HT1080 (cell line): Measurements from ENCODE around the gene MYOC. TPM values are rescaled to one million over a fixed set of nuclear protein-coding genes. Genes with fewer than 3 reads are reported as not detected.
A peak's percentile ranks its signal among the peaks of the same experiment; 100 is the strongest.
"Not testable (repeated sequence)": the region's sequence is repeated elsewhere in the genome, so short reads cannot be mapped to it uniquely, and the experiment has no call there.

Experiments used
- DNase-seq: peaks from one replicate; pipeline ENCODE4 v3.0.0-alpha.2; 2015; ENCODE audit warnings: low read depth
- total RNA-seq: library from RNA; depleted of rRNA; stranded (reverse); fragments of >200 nt; shearing (Covaris generic); gene quantifications from 2 replicates; pipeline ENCODE4 v1.2.3, GENCODE V29; 2014

The MYOC gene
- total RNA-seq, 1 experiment from 2014 or later, result not detected

DNA sequence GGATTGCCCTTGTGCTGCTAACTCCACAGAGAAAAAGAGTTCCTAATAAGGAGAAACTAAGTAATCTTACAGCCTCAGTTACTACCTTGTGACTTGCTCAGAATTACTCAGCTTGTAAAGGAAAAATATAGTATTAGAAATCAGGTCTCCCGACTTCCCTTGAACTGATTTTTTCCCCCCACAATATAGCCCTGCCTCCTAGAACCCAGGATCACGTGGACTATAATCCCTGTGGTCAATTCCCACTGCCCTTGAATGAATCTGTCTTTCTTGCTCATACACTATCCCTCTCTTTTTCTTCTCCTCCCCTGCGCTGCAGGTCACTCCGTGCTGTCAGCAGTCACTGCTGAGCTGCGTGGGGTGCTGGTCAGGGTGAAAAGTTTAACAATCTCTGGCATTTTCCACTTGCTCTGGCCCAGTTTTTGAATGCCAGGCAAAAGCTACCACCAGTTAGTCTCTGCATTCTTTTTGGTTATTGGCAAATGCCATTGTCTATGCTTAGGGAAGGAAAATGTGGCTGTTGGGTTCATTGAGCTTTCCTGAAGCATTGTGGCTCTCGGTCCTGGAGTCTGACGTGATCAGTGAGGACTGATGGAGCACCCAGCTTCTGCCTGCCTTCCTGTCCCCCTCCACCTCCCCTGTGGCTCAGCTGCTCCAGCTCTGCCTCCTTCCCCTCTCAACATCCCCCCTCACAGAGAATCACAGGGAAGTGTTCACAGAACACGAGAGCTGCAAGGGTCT lies 1.9 kb upstream of the MYOC start:
- no peak for DNase-seq

DNA sequence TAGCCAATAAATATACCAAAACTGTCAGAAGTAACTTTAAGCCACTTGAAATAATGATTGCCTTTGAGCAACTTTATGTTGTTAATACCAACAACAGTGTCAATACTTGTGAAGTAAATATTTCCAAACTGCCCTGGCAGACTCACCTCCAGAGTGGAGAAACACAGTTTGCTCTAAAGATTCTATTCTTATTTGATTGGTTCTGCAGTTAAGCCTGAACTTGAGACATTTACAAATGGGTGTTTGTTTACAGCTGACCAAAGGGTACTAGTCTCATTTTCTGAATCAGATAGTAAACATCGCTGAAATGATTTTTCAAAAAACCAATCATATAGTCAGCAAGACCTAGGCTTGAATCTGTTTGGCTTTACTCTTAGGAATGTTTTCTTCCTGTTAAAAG lies 1.3 kb upstream of the MYOC start:
- DNase-seq, result no peak

DNA sequence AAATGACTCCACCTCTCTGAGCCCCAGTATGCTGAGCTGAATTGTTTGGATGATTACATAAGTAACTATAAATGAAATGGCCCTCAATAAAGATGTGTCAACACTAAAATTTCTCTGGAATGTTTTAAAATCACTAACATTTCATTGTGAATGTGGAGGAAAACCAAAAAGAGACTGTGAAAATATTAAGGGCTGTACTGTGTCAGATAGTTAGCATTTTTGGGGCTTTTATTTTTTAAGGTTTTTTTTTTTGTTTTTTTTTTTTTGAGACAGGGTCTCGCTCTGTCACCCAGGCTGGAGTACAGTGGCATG lies 6.3 kb downstream of the MYOC start:
- no peak for DNase-seq

DNA sequence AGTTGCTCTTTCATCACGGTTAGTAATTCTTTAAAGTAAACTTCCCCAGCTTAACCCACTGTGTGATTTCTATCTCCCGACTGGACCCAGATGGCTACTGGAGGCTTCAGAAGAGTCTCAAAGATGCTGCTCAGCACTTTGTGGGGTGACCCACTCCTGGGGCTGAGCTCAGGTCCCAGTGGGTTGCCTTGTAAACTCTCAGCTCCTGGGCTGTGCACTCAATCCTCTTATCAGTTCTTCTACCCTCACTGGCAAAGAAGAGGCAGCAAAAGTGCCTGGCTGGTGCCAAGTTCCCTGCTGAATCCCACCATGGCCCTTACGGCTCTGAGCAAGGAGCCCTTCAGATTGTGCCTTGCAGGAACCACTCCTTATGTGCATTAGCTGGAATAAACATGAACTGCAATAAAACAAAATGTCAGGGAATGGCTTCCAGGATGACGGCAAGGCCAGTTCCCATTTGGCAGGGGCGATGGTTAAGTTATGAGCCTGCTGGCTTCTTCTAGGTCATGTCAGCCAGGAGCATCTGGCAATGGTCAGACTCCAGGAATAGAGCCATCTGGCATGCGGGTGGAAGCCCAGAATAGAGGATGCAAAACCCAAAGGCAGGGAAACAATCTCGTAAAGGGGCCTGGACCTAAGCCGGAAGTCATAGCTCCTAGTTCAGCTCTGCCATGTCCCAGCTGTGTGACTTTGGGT lies 6.8 kb downstream of the MYOC start:
- DNase-seq, result no peak

DNA sequence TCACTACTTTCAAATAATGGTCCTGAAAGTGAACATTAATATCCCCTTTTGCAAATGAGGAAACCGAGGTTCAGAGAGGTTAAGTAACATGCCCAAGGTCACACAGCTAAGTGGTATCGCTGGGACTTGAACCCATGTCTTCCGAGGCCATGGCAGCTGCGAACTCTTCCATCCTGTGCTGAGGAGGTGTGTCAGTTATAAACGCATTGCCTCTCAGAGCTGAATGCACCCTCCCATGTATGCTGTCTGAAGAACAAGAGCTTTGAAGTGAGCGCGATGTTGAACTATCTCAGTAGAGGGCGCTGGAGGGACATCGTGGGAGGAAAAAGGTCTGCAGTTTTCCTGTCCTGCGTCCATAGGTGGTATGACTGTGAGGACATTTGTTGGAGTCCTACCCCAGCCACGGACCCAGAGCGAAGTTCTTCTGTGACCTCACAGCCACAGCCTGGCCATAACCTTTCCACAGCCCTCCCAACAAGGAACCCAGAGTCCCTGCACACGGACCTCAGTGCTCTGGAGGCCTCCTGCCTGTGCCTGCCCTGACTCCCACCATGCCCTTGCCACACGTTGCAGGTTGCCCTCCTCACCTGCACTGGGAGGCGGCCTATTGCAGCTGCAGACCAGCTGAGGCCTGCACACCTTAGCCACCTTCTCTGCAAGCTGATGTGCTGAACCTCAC lies 7.5 kb downstream of the MYOC start:
- peak; percentile 88 for DNase-seq

DNA sequence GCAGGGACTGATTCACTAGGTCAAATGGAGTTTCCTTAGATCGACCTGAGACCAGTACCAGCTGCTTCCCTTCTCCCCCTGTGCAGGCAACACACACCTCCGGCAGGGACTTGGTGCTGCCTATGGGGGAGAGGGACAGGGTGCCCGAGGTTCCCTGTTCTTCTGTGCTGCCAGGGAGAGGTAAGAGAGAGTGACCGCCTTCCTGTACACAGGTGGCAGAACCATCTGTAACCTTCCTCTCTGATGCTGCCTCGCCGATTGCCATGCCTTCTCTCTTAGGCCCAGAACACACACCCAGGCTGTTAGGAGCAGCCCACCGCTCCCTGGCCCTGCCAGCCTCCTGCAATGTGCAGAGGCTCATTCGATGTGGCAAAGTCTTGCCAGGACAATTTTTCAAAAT lies 9.3 kb downstream of the MYOC start:
- DNase-seq, result no peak

DNA sequence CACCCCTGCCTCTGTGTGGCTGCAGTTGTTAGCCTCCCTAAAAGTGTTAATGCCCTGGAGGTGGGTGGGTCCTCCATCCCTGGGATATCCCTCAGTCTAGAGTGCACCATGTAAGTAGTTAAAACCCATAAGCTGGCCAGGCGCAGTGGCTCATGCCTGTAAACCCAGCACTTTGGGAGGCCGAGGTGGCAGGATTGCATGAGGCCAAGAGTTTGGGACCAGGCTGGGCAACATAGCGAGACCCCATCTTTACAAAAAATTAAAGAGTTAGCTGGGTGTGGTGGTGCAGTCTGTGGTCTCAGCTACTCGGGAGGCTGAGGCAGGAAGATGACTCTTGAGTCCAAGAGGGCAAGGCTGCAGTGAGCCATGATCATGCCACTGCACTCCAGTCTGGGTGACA lies 10.3 kb downstream of the MYOC start:
- DNase-seq, result no peak

DNA sequence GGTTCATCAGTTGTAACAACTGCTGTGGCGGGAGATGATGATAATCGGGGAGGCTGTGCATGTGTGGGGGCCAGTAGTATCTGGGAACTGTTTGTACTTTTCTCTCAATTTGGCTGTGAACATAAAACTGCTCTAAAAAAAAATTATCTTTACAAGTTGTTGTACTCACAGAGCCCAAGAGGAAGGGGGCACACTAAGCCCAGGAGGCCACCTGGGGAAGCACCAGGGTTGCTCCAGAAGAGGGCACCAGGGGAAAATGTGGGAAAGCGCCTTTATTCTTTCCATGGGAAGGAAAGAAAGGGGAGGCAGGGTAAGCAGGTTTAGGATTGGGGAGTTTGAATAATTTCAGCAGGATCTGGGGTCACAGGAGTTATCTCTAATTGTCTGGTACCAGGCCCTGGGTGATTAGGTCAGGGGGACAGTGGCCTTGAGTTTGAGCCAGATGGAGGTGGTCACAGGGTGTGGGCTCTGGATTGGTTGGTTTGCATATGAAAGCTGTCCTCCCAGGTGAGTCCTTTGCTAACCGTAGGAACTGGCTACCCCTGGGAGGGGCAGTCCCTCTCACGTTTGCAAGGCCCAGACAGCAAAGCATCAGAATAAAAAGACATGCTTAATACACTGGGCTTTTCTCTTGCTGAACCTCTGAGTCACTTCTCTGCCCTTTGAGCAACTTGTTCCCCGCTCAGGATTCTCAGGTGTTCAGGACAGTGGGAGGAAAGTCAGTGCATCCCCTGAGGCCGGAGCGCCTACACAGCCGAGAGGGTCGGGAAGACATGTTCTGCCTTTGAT lies 11.2 kb downstream of the MYOC start:
- DNase-seq, result no peak

DNA sequence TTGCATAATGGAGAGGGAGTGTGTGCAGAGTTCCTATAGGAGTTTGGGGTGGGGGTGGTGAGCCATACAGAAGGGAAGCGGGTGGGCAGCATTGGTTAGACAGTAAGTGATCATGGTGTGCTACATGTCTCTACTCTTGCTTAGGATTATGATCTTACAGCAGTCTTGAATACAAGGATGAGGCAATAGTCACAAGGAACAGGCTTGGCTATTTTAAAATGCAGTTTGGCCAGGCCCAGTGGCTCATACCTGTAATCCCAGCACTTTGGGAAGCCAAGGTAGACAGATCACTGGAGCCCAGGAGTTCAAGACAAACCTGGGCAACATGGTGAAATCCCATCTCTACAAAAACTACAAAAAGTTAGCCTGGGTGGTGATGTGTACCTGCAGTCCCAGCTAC lies 12.3 kb downstream of the MYOC start:
- DNase-seq, result no peak

DNA sequence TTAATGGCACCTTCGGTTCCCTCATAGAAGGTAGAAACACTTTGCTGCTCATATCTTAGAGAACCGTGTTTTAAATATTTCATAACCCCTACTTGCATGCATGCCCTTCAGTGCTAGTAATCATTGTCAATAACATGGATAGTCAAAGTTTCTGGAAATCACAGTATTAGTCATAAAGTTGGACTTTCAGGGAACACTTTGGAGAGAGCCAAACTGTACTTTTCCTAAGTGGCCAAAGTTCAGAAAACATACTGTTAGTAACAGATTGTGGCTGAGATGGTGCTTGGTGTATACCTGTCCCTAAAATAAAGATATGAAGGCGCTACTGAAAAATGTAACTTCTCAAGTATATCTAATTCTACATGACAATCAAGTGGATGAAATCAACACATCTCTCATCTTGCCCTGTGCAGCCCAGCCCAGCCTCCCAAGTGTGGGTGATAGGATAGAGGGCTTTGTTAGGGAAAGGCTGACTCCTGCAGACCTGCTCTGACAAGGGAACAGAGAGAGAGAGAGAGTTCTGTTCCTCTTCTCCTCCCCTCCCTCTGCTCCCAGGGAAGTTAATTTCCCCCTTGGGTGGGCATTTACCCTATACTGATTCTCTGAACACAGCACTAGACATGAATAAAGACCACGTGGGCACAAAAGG lies 14.4 kb downstream of the MYOC start:
- DNase-seq, result no peak

DNA sequence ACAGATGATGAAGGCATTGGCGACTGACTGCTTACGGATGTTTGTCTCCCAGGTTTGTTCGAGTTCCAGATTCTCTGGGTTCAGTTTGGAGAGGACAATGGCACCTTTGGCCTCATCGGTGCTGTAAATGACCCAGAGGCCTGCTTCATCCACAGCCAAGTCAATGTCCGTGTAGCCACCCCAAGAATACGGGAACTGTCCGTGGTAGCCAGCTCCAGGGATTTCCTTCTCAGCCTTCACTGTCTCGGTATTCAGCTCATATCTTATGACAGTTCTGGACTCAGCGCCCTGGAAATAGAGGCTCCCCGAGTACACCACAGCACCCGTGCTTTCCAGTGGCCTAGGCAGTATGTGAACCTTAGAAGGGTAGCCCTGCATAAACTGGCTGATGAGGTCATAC lies 16.3 kb downstream of the MYOC start:
- DNase-seq, result no peak

DNA sequence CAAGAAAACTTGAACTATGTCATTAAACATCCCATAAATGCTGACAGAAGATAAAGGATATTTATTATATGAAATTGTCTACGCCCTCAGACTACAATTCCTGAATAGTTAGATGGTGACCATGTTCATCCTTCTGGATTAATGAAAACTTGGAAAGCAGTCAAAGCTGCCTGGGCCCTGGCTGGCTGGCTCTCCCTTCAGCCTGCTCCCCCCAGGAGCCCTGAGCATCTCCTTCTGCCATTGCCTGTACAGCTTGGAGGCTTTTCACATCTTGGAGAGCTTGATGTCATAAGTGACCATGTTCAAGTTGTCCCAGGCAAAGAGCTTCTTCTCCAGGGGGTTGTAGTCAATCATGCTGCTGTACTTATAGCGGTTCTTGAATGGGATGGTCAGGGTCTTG lies 16.8 kb downstream of the MYOC start:
- no peak for DNase-seq

DNA sequence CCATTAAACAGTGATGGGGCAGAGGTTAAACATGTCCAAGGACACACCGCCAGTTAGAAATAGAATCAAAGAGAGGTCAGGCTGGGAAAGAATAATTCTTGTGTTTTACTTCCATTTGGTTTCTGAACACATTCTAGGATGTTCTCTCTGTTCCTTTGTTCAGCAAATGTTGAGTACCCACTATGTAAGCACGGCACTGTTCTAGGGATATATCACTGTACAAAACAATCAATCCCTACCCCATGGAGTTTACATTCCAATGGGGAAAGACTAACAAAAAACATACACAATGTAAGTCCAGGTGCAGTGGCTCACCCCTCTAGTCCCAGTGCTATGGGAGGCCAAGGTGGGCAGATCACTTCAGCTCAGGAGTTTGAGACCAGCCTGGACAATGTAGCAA lies 24.3 kb downstream of the MYOC start:
- no peak for DNase-seq

DNA sequence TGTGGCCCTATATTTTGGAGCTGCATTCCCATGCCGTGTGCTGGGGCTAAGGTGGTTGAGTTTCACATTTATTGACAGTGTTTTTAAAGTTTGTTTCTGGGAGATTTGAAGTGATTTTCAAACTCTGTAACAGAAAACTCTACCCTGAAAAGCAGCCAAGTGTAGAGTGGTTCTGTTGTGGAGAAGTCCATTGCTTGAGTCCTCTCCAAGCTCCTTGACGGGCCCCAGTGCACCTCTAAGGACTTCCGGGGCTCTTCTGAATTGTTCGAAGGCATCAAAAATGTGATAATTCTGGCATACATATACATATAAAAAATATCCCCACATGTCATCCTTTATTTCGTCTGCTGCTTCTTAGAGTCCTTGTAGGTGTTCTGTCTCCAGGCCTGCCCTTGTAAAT lies 25.5 kb downstream of the MYOC start:
- no peak for DNase-seq

DNA sequence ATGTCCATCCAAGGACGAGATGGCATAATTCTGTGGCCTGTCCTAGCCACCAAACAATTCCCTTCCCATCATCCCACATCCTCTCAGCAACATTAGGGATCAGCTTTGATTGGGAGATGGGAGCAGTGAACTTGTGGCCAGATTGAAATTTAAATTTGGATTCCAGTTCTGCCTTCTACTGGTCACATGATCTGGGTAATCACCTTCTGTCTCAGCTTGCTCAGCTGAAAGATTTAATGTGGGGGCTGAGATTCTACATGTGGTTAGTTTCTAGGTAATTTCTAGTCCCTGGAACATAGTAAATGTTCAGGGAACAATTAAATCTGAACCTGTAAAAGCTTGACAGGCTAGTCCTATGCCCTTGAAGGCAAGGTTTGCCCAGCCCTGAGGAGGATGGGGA lies 27.3 kb downstream of the MYOC start:
- no peak for DNase-seq

DNA sequence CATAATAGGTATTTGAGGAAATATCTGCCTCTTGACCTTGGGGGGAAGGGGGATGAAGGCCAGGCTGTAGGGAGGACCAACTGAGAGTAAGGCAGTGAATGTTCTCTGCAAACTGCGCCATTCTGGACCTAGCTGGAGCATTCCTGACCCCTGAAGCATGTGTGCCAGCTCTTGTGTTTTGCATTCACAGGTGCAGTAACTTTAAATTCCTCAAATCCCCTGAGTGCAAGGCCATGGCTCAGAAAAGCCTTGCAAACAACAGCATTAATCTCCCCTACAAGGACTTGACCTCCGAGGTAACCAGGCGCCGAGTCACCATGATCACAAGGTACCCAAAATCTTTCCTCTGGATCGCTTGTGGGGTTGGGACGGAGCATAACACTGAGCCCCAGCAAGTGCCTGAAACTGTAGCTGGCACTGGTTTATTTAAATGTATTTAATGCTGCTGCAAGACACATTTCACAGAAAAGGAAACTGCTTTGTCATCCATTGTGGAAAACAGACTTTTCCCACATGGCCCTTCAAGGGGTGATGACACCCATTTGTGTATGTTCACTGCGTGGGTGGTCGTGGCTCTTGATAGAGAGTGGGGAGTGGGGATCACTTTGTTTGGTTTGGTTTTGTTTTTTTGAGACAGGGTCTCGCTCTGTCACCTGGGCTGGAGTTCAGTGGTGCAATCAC lies 28.7 kb downstream of the MYOC start:
- no peak for DNase-seq

DNA sequence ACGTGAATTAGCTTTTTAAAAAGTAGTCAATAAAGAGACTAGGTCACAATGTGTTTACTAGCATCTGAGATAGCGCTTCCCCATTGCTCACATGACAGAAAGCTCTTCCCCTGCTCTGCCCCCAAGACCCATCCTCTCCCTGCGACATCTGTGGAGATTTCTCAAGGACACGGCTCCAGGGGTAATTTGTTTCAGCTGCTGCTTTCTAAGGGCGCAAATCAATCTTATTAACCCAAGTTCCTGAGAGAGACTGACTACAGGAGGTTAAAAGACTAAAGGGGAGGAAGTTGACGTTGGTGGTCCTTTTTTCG lies 30.4 kb downstream of the MYOC start, which contains the start of gene MYOCOS:
MYOCOS (plus strand) TSS at position 92 of the 311 bp plus-strand sequence. CDS start 1,641 bp downstream, outside the sequence.
- DNase-seq, result no peak

DNA sequence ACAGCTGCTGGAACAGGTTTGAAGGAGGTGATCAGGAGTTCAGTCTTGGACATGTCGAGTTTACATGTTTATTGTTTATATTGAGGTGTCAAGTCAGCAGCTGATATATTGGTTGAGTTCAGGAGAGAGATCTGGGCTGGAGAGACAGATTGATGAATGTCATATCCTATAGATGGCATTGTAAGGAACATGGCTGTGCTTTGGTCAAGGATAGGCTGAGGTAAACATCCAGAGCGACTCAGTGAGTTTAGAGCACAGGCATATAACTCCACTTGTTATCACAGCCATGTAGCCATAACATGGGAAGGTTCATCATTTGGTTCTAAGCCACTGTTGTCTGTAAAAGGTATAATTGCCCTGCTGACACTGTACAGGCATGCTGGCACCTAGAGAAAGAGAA lies 35.9 kb downstream of the MYOC start:
- no peak for DNase-seq

DNA sequence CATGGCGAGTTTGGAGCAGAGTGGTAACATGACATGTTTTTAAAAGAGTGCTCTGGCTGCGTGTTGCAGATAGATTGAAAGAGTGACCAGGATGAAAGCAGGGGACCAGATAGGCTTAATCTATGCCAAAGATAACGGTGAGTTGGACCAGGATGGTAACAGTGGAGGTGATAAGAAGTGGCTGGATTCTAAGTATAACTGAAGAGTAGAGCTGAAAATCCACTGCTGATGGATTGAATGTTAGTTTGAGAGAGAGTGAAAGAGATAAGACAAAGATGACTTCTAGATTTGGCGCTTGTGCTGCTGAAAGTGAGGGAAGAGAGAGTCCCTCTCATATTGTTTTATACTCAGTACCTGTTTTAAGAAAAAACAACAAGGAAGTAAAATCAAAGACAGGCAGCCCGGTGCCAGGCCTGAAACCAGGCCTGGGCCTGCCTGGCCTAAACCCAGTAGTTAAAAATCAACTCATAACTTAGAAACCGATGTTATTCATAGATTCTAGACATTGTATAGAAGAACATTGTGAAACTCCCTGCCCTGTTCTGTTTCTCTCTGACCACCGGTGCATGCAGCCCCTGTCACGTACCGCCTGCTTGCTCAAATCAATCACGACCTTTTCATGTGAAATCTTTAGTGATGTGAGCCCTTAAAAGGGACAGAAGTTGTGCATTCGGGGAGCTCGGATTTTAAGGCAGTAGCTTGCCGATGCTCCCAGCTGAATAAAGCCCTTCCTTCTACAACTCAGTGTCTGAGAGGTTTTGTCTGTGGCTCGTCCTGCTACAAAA lies 37.2 kb downstream of the MYOC start:
- not testable (repeated sequence) for DNase-seq

DNA sequence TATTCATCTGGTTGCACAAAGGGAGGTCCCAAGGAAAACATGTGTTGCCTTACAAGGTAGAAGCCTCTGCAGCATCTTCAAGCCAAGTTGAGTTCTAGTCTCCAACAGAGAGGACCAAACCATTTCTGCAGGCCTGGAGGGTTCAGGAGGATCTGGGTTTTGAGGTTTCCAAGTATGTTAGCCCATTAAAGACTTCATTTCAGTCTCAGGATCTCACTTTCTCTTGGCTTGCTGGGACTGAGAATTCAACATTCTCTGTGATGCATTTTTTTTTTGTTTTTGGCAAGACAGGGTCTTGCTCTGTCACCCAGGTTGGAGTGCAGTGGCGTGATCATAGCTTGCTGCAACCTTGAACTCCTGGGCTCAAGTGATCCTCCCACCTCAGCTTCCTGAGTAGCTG lies 39.2 kb downstream of the MYOC start:
- no peak for DNase-seq
